A549 (cell line): ENCODE measurements around the gene ITGA8. TPM values are rescaled to one million over a fixed set of nuclear protein-coding genes. Genes with fewer than 3 reads are reported as not detected.

Experiments
- ATAC-seq, 2 experiments: fragments of 200-7000 bp in 1 of 2; fragments of >200 bp in 1 of 2; cut with Nextera tagmentation in 1 of 2; cut with Tn5 transposase in 1 of 2; 3 replicates each; pipeline versions ENCODE4 v1.8.0 to v1.9.1; 2018 to 2020; ENCODE audit warnings: mild to moderate bottlenecking in 1 of 2, moderate library complexity in 1 of 2
- CTCF ChIA-PET: fragments of 300-600 bp; sonication (Branson Sonifier 250); formaldehyde crosslinking; extraction: SDS; loops from one replicate; lab custom pipeline; 2021; ENCODE audit warnings: antibody characterized with exemption, inconsistent platforms; lab: Yijun Ruan, JAX
- POLR2A ChIA-PET: fragments of 350-600 bp; formaldehyde crosslinking; extraction: SDS; loops from one replicate; lab custom pipeline; 2021; ENCODE audit warnings: antibody characterized with exemption, inconsistent platforms; lab: Yijun Ruan, JAX
- DNase-seq, 2 experiments: peaks; one replicate each; pipeline versions ENCODE4 v3.0.0 to v3.0.0-alpha.2; 2011 to 2016; ENCODE audit warnings: low read depth in 1 of 2, low spot score in 1 of 2
- FAIRE-seq: peaks from 2 replicates; lab custom pipeline; 2011; peaks lifted over from hg19 to GRCh38; lab: Jason Lieb, UNC
- H3K27ac ChIP-seq, 2 experiments: fragments of >200 bp; sonication (Bioruptor Twin); formaldehyde crosslinking; 3 replicates each; pipeline ENCODE4 v1.5.1; 2016 to 2017
- H3K4me1 ChIP-seq: fragments of >200 bp; sonication (Bioruptor Twin); formaldehyde crosslinking; 3 replicates; pipeline ENCODE4 v1.6.1; 2016
- H3K4me2 ChIP-seq: fragments of >200 bp; sonication (Bioruptor Twin); formaldehyde crosslinking; 3 replicates; pipeline ENCODE4 v1.6.1; 2016
- H3K4me3 ChIP-seq: fragments of >200 bp; sonication (Bioruptor Twin); formaldehyde crosslinking; 3 replicates; pipeline ENCODE4 v1.5.1; 2016
- H3K9me3 ChIP-seq: fragments of >200 bp; sonication (Bioruptor Twin); formaldehyde crosslinking; 3 replicates; pipeline ENCODE4 v1.6.1; 2016
- ATOH8 ChIP-seq: fragments of 250-450 bp; sonication (Bioruptor Pico); IDR thresholded peaks from 2 replicates; pipeline ENCODE4 v1.5.0; 2020; ENCODE audit warnings: low read depth, mild to moderate bottlenecking, moderate library complexity
- CBX8 ChIP-seq: fragments of 200-600 bp; sonication (generic); IDR thresholded peaks from 2 replicates; pipeline ENCODE4 v1.6.1; 2016
- CEBPB ChIP-seq, 2 experiments: fragments of >200 bp in 1 of 2; sonication (Bioruptor Twin) in 1 of 2; formaldehyde crosslinking in 1 of 2; IDR thresholded peaks; 2 replicates each; pipeline ENCODE4 v1.6.1; 2012 to 2016
- CHD2 ChIP-seq: fragments of 150-350 bp; IDR thresholded peaks from 2 replicates; pipeline ENCODE4 v1.6.1; 2014; ENCODE audit warnings: low read length; ENCODE audit not compliant: partially characterized antibody
- CTCF ChIP-seq: fragments of >200 bp; sonication (Bioruptor Twin); formaldehyde crosslinking; IDR thresholded peaks from 3 replicates; pipeline ENCODE4 v1.5.1; 2016
- ESRRA ChIP-seq: fragments of 150-350 bp; IDR thresholded peaks from 2 replicates; pipeline ENCODE4 v1.6.1; 2014; ENCODE audit warnings: mild to moderate bottlenecking, low read length, borderline replicate concordance
- FOXS1 ChIP-seq: fragments of 250-450 bp; sonication (Bioruptor Pico); IDR thresholded peaks from 2 replicates; pipeline ENCODE4 v1.5.0; 2020; ENCODE audit warnings: mild to moderate bottlenecking, moderate library complexity
- GATA3 ChIP-seq: IDR thresholded peaks from 2 replicates; pipeline ENCODE4 v1.6.1; 2012; ENCODE audit warnings: borderline replicate concordance
- HMGXB4 ChIP-seq: fragments of 250-450 bp; sonication (Bioruptor Pico); IDR thresholded peaks from 2 replicates; pipeline ENCODE4 v1.5.0; 2021; ENCODE audit warnings: mild to moderate bottlenecking, moderate library complexity, borderline replicate concordance
- MAZ ChIP-seq: fragments of 150-350 bp; IDR thresholded peaks from 2 replicates; pipeline ENCODE4 v1.6.1; 2014; ENCODE audit warnings: antibody characterized with exemption, low read depth, low read length, borderline replicate concordance
- POLR2A ChIP-seq: IDR thresholded peaks from 2 replicates; pipeline ENCODE4 v1.6.1; 2012; ENCODE audit warnings: mild to moderate bottlenecking, low read length
- POLR2AphosphoS2 ChIP-seq: conservative IDR thresholded peaks from 2 replicates; pipeline ENCODE4 v1.6.1; 2012; ENCODE audit warnings: low read length, improper control_type of control experiment, inconsistent platforms
- RAD21 ChIP-seq, 2 experiments: fragments of >200 bp in 1 of 2; sonication (Bioruptor Twin) in 1 of 2; formaldehyde crosslinking in 1 of 2; IDR thresholded peaks in 1 of 2; conservative IDR thresholded peaks in 1 of 2; 2 replicates in 1 of 2; 3 replicates in 1 of 2; pipeline ENCODE4 v1.6.1; 2012 to 2018; ENCODE audit warnings: inconsistent platforms in 1 of 2
- RARB ChIP-seq: fragments of 250-450 bp; sonication (Bioruptor Pico); IDR thresholded peaks from 2 replicates; pipeline ENCODE4 v1.8.0; 2021; ENCODE audit warnings: mild to moderate bottlenecking, moderate library complexity
- RFX5 ChIP-seq: fragments of 450-650 bp; IDR thresholded peaks from 2 replicates; pipeline ENCODE4 v1.7.1; 2014; ENCODE audit warnings: antibody characterized with exemption, mild to moderate bottlenecking, moderate library complexity
- RNF2 ChIP-seq: fragments of 200-600 bp; sonication (generic); IDR thresholded peaks from 2 replicates; pipeline ENCODE4 v1.6.1; 2016; ENCODE audit warnings: low read depth, mild to moderate bottlenecking, antibody characterized with exemption, moderate library complexity, borderline replicate concordance
- SMC3 ChIP-seq: fragments of >200 bp; sonication (Bioruptor Twin); formaldehyde crosslinking; IDR thresholded peaks from 3 replicates; pipeline ENCODE4 v1.6.1; 2018; ENCODE audit warnings: inconsistent platforms
- TP53 ChIP-seq: fragments of 250-450 bp; sonication (Bioruptor Pico); IDR thresholded peaks from 2 replicates; pipeline ENCODE4 v1.5.0; 2021; ENCODE audit warnings: mild to moderate bottlenecking, moderate library complexity
- ZSCAN20 ChIP-seq: fragments of 250-450 bp; sonication (Bioruptor Pico); IDR thresholded peaks from 2 replicates; pipeline ENCODE4 v1.8.0; 2022; ENCODE audit warnings: mild to moderate bottlenecking, moderate library complexity
- WGBS: methylation state at CpG from one replicate; pipeline ENCODE4 v1.1.6; 2017; ENCODE audit errors: missing lambda C conversion rate; 5-methylcytosine and 5-hydroxymethylcytosine counted together
- polyA plus RNA-seq, 4 experiments: library from polyadenylated mRNA; depleted of rRNA in 3 of 4; stranded (reverse); fragments of >200 nt; fragmentation: RNase III in 1 of 4; extraction: RNeasy Plus Mini Kit Qiagen cat#74134 plus additional on column Dnase treatment in 1 of 4; gene quantifications; 2 replicates in 3 of 4; 3 replicates in 1 of 4; pipeline ENCODE4 v1.2.3, GENCODE V29; 2011 to 2017
- TF ChIP-seq, protein P1 (sequence below): fragments of 200-600 bp; sonication (generic); IDR thresholded peaks from 2 replicates; pipeline ENCODE4 v1.6.1; 2016; ENCODE audit warnings: antibody characterized with exemption, mild to moderate bottlenecking, moderate library complexity
- TF ChIP-seq, protein P2 (sequence below): IDR thresholded peaks from 2 replicates; pipeline ENCODE4 v1.6.1; 2012

The ITGA8 gene
- polyA plus RNA-seq, 2 of the 4 experiments (the other 2 are of a cell fraction), result 0.12 TPM; not detected in 1

- H3K9me3 ChIP-seq, result no peaks in the 10 kb centered on the region
- H3K4me1 ChIP-seq, result peaks cover 5% of the 10 kb centered on the region; the same call in 1 of the 3 replicates
- H3K27ac ChIP-seq, result no peak overlapping the region
- ChIA-PET CTCF (interaction anchor here (0.8 to 1.5 kb wide), 5 partner anchors 11 to 290 kb away, joined by 3 to 6 read pairs (median 4); no protein-coding TSS in a partner anchor), POLR2A (no interaction called here)
- DNase-seq (no peak), ATAC-seq (peak in 1 of 2 experiments; percentile 32; a peak in 4 of 6 replicates), FAIRE-seq (no peak)
- H3K4me3 ChIP-seq, result no peak overlapping the region
- H3K4me2 ChIP-seq, result no peak overlapping the region
- no peak for TF ChIP-seq RARB (CRISPR knock-in tag)
- no peak for TF ChIP-seq CEBPB (IDR thresholded peaks at IDR 0.05)
- TF ChIP-seq, protein P1, sequence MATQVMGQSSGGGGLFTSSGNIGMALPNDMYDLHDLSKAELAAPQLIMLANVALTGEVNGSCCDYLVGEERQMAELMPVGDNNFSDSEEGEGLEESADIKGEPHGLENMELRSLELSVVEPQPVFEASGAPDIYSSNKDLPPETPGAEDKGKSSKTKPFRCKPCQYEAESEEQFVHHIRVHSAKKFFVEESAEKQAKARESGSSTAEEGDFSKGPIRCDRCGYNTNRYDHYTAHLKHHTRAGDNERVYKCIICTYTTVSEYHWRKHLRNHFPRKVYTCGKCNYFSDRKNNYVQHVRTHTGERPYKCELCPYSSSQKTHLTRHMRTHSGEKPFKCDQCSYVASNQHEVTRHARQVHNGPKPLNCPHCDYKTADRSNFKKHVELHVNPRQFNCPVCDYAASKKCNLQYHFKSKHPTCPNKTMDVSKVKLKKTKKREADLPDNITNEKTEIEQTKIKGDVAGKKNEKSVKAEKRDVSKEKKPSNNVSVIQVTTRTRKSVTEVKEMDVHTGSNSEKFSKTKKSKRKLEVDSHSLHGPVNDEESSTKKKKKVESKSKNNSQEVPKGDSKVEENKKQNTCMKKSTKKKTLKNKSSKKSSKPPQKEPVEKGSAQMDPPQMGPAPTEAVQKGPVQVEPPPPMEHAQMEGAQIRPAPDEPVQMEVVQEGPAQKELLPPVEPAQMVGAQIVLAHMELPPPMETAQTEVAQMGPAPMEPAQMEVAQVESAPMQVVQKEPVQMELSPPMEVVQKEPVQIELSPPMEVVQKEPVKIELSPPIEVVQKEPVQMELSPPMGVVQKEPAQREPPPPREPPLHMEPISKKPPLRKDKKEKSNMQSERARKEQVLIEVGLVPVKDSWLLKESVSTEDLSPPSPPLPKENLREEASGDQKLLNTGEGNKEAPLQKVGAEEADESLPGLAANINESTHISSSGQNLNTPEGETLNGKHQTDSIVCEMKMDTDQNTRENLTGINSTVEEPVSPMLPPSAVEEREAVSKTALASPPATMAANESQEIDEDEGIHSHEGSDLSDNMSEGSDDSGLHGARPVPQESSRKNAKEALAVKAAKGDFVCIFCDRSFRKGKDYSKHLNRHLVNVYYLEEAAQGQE, result no peak
- no peak for TF ChIP-seq POLR2AphosphoS2
- no peak for TF ChIP-seq POLR2A
- TF ChIP-seq ESRRA, result no peak
- TF ChIP-seq CHD2, result no peak
- WGBS, result 7% methylated on average over 3 of the region's 17 CpGs
Observed at GRCh38 chr10:15718694-15719048, 1.1 kb downstream of the ITGA8 start.

GRCh38 chr10:15715619-15716227 lies 4.0 kb downstream of the ITGA8 start:
- no peak for FAIRE-seq
- CTCF ChIA-PET, result interaction anchor here (1.0 to 1.3 kb wide), 4 partner anchors 60 to 286 kb away, joined by 3 to 4 read pairs (median 3); no protein-coding TSS in a partner anchor
- TF ChIP-seq SMC3 (0 out of 3 replicates have a peak, but pooled peaks have one; percentile 23), ATOH8 (CRISPR knock-in tag) (no peak), RAD21 (conservative IDR thresholded peaks at IDR 0.05 in 1 of 2, IDR thresholded peaks at IDR 0.05 in 1 of 2) (peak; percentile 45 to 53; a peak in 4 of 5 replicates), CTCF (peak; percentile 20; the same call in 2 of the 3 replicates), FOXS1 (CRISPR knock-in tag) (no peak)
- TF ChIP-seq, all 56 proteins: peak for 3
- Histone ChIP-seq H3K4me3 (no peak overlapping the region), H3K27ac (no peak overlapping the region), H3K9me3 (no peaks in the 10 kb centered on the region), H3K4me2 (no peak overlapping the region), H3K4me1 (peaks cover 5% of the 10 kb centered on the region; the same call in 1 of the 3 replicates)
- ATAC-seq (peak in 1 of 2 experiments; percentile 61; a peak in 3 of 6 replicates), DNase-seq (peak in 1 of 2 experiments; percentile 18)
- WGBS, result 13% methylated on average over 5 of the region's 5 CpGs
- POLR2A ChIA-PET, result no interaction called here

- no peak for FAIRE-seq
- DNase-seq, result no peak
- peaks cover 3% of the 10 kb centered on the region; the same call in 1 of the 3 replicates for H3K4me1 ChIP-seq
- no peak for ATAC-seq
- ChIA-PET CTCF (interaction anchor here (0.5 to 1.3 kb wide), 5 partner anchors 10 to 285 kb away, joined by 3 to 4 read pairs (median 3); no protein-coding TSS in a partner anchor), POLR2A (no interaction called here)
- H3K9me3 ChIP-seq, result no peaks in the 10 kb centered on the region
- WGBS, result 27% methylated on average over 5 of the region's 5 CpGs
- no peak overlapping the region for H3K27ac ChIP-seq
- no peak overlapping the region for H3K4me2 ChIP-seq
- H3K4me3 ChIP-seq, result no peak overlapping the region
- TF ChIP-seq FOXS1 (CRISPR knock-in tag) (no peak), MAZ (no peak), RNF2 (no peak), CEBPB (IDR thresholded peaks at IDR 0.05) (no peak), RFX5 (no peak), ATOH8 (CRISPR knock-in tag) (no peak), CBX8 (no peak), POLR2A (no peak), HMGXB4 (CRISPR knock-in tag) (no peak), ZSCAN20 (CRISPR knock-in tag) (no peak), GATA3 (no peak), TP53 (CRISPR knock-in tag) (no peak)
- TF ChIP-seq, protein P2, sequence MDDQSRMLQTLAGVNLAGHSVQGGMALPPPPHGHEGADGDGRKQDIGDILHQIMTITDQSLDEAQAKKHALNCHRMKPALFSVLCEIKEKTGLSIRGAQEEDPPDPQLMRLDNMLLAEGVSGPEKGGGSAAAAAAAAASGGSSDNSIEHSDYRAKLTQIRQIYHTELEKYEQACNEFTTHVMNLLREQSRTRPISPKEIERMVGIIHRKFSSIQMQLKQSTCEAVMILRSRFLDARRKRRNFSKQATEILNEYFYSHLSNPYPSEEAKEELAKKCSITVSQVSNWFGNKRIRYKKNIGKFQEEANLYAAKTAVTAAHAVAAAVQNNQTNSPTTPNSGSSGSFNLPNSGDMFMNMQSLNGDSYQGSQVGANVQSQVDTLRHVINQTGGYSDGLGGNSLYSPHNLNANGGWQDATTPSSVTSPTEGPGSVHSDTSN, result no peak
Observed at GRCh38 chr10:15714847-15715246, 4.9 kb downstream of the ITGA8 start.
